SK-N-SH treated with all-trans-retinoic acid at 6 μM for 48 hours (cell line): ENCODE results near the gene THADA.

ENCODE experiments used
- ATAC-seq: fragments of 200-7000 bp; cut with Tn5 transposase; 3 replicates; pipeline ENCODE4 v1.9.1; 2020; ENCODE audit warnings: mild to moderate bottlenecking, moderate library complexity
- ARNTL ChIP-seq: fragments of 450-650 bp; formaldehyde crosslinking; IDR thresholded peaks from 2 replicates; pipeline ENCODE4 v1.5.0; 2020; ENCODE audit warnings: low read depth, mild to moderate bottlenecking, moderate library complexity, borderline replicate concordance
- BACH2 ChIP-seq: fragments of 250-450 bp; sonication (Bioruptor Pico); IDR thresholded peaks from 2 replicates; pipeline ENCODE4 v1.9.0; 2021; ENCODE audit warnings: mild to moderate bottlenecking, borderline replicate concordance
- CREB5 ChIP-seq: fragments of 250-450 bp; sonication (Bioruptor Pico); IDR thresholded peaks from 2 replicates; pipeline ENCODE4 v1.5.1; 2020; ENCODE audit warnings: low read depth, mild to moderate bottlenecking, moderate library complexity
- CSDC2 ChIP-seq: fragments of 250-450 bp; sonication (Bioruptor Pico); IDR thresholded peaks from 2 replicates; pipeline ENCODE4 v1.5.0; 2020; ENCODE audit warnings: mild to moderate bottlenecking, moderate library complexity
- CSRNP3 ChIP-seq: fragments of 250-450 bp; sonication (Bioruptor Pico); IDR thresholded peaks from 2 replicates; pipeline ENCODE4 v1.5.1; 2021; ENCODE audit warnings: mild to moderate bottlenecking, moderate library complexity
- ESRRG ChIP-seq: fragments of 250-450 bp; sonication (Bioruptor Pico); IDR thresholded peaks from 2 replicates; pipeline ENCODE4 v1.6.1; 2021; ENCODE audit warnings: mild to moderate bottlenecking
- GLIS3 ChIP-seq: fragments of 250-450 bp; sonication (Bioruptor Pico); IDR thresholded peaks from 2 replicates; pipeline ENCODE4 v1.5.0; 2020; ENCODE audit warnings: mild to moderate bottlenecking, moderate library complexity
- ISL1 ChIP-seq: fragments of 250-450 bp; sonication (Bioruptor Pico); IDR thresholded peaks from 2 replicates; pipeline ENCODE4 v2.1.2; 2022; ENCODE audit warnings: mild to moderate bottlenecking, moderate library complexity
- OSR1 ChIP-seq: fragments of 250-450 bp; sonication (Bioruptor Pico); IDR thresholded peaks from 2 replicates; pipeline ENCODE4 v1.8.0; 2022; ENCODE audit warnings: moderate library complexity, mild to moderate bottlenecking, inconsistent platforms
- PATZ1 ChIP-seq: fragments of 250-450 bp; sonication (Bioruptor Pico); IDR thresholded peaks from 2 replicates; pipeline ENCODE4 v1.8.0; 2020; ENCODE audit warnings: mild to moderate bottlenecking, moderate library complexity, borderline replicate concordance
- POU6F1 ChIP-seq: fragments of 250-450 bp; sonication (Bioruptor Pico); IDR thresholded peaks from 2 replicates; pipeline ENCODE4 v1.8.0; 2021; ENCODE audit warnings: low read depth, mild to moderate bottlenecking, moderate library complexity, borderline replicate concordance
- PPARA ChIP-seq: fragments of 250-450 bp; sonication (Bioruptor Pico); IDR thresholded peaks from 2 replicates; pipeline ENCODE4 v1.5.0; 2020; ENCODE audit warnings: mild to moderate bottlenecking, borderline replicate concordance
- RARB ChIP-seq: fragments of 250-450 bp; sonication (Bioruptor Pico); IDR thresholded peaks from 2 replicates; pipeline ENCODE4 v1.8.0; 2021; ENCODE audit warnings: mild to moderate bottlenecking, moderate library complexity
- TCF4 ChIP-seq: fragments of 250-450 bp; sonication (Bioruptor Pico); IDR thresholded peaks from 2 replicates; pipeline ENCODE4 v1.8.0; 2021; ENCODE audit warnings: mild to moderate bottlenecking, moderate library complexity, borderline replicate concordance
- TSHZ2 ChIP-seq: fragments of 250-450 bp; sonication (Bioruptor Pico); IDR thresholded peaks from 2 replicates; pipeline ENCODE4 v1.5.0; 2020; ENCODE audit warnings: mild to moderate bottlenecking, moderate library complexity
- ZFP3 ChIP-seq: fragments of 250-450 bp; sonication (Bioruptor Pico); IDR thresholded peaks from 2 replicates; pipeline ENCODE4 v1.5.0; 2020; ENCODE audit warnings: mild to moderate bottlenecking, moderate library complexity
- ZFP30 ChIP-seq: fragments of 450-650 bp; formaldehyde crosslinking; IDR thresholded peaks from 2 replicates; pipeline ENCODE4 v1.5.0; 2022; ENCODE audit warnings: mild to moderate bottlenecking, moderate library complexity
- ZNF565 ChIP-seq: fragments of 450-650 bp; formaldehyde crosslinking; conservative IDR thresholded peaks from 2 replicates; pipeline ENCODE4 v1.5.0; 2020; ENCODE audit warnings: low read depth, mild to moderate bottlenecking, moderate library complexity
- ZNF70 ChIP-seq: fragments of 450-650 bp; formaldehyde crosslinking; IDR thresholded peaks from 2 replicates; pipeline ENCODE4 v1.5.0; 2020; ENCODE audit warnings: mild to moderate bottlenecking, moderate library complexity
- ZNF8 ChIP-seq: fragments of 450-650 bp; formaldehyde crosslinking; IDR thresholded peaks from 2 replicates; pipeline ENCODE4 v1.5.0; 2020; ENCODE audit warnings: mild to moderate bottlenecking, moderate library complexity

The THADA gene

GRCh38 chr2:43227830-43228281 is 368.0 kb downstream of the THADA start (continued):
- no peak for TF ChIP-seq CSRNP3 (CRISPR knock-in tag)
- no peak for TF ChIP-seq BACH2 (CRISPR knock-in tag)
- TF ChIP-seq CREB5 (CRISPR knock-in tag) = no peak
- no peak for TF ChIP-seq RARB

GRCh38 chr2:43226955-43227829 is 368.6 kb downstream of the THADA start:
- TF ChIP-seq ARNTL (CRISPR knock-in tag) (0 out of 2 replicates have a peak, but pooled peaks have one; percentile 43), CREB5 (CRISPR knock-in tag) (no peak), ZNF70 (CRISPR knock-in tag) (no peak), ZFP3 (CRISPR knock-in tag) (peak; percentile 65; the same call in 1 of the 2 replicates), BACH2 (CRISPR knock-in tag) (no peak), GLIS3 (CRISPR knock-in tag) (peak; percentile 23), OSR1 (CRISPR knock-in tag) (no peak), POU6F1 (no peak), TCF4 (peak; percentile 31; the same call in 1 of the 2 replicates), PATZ1 (CRISPR knock-in tag) (no peak; the same call in 1 of the 2 replicates), ZNF565 (0 out of 2 replicates have a peak, but pooled peaks have one; percentile 68), ESRRG (CRISPR knock-in tag) (no peak; the same call in 1 of the 2 replicates), ISL1 (CRISPR knock-in tag) (no peak), TSHZ2 (no peak; the same call in 1 of the 2 replicates), ZNF8 (CRISPR knock-in tag) (0 out of 2 replicates have a peak, but pooled peaks have one; percentile 11), ZFP30 (peak; percentile 42; the same call in 1 of the 2 replicates), CSDC2 (CRISPR knock-in tag) (no peak), PPARA (CRISPR knock-in tag) (no peak)
- peak; percentile 59 for ATAC-seq
